Bronchial epithelial cell (primary cell): ENCODE measurements around the gene LRRC8D. TPM values are rescaled to one million over a fixed set of nuclear protein-coding genes. Genes with fewer than 3 reads are reported as not detected.

ENCODE experiments used
- DNase-seq: peaks from one replicate; pipeline ENCODE4 v3.0.0-alpha.2; 2010; ENCODE audit warnings: low read depth
- FAIRE-seq: peaks from 2 replicates; lab custom pipeline; 2011; peaks lifted over from hg19 to GRCh38; lab: Jason Lieb, UNC
- H3K27me3 ChIP-seq: 2 replicates; pipeline ENCODE4 v1.5.1; 2011; ENCODE audit warnings: low read length; ENCODE audit not compliant: control insufficient read depth, insufficient read depth
- H3K36me3 ChIP-seq: 2 replicates; pipeline ENCODE4 v1.5.1; 2011; ENCODE audit warnings: low read length; ENCODE audit not compliant: control insufficient read depth, insufficient read depth
- H3K4me3 ChIP-seq: 2 replicates; pipeline ENCODE4 v1.5.1; 2011; ENCODE audit warnings: mild to moderate bottlenecking, low read depth, low read length, control low read depth
- CTCF ChIP-seq: IDR thresholded peaks from 2 replicates; pipeline ENCODE4 v1.5.1; 2011; ENCODE audit warnings: mild to moderate bottlenecking, moderate library complexity, low read length, control low read depth, inconsistent platforms; ENCODE audit not compliant: insufficient read depth, severe bottlenecking
- total RNA-seq: library from RNA; depleted of rRNA; stranded (reverse); fragments of >200 nt; gene quantifications from 2 replicates; pipeline ENCODE4 v1.2.1, GENCODE V29; 2014

The LRRC8D gene
- total RNA-seq, 1 donor from 2014 or later: 35.8 TPM

- TF ChIP-seq CTCF: no peak
- DNase-seq (no peak), FAIRE-seq (no peak)
- Histone ChIP-seq H3K36me3 (no peaks in the 10 kb centered on the region), H3K27me3 (no peaks in the 10 kb centered on the region), H3K4me3 (no peak overlapping the region)
Observed at GRCh38 chr1:89799495-89799894, 21.3 kb upstream of the LRRC8D start.

- no peaks in the 10 kb centered on the region for H3K27me3 ChIP-seq
- DNase-seq (no peak), FAIRE-seq (no peak)
- no peak for TF ChIP-seq CTCF
- H3K4me3 ChIP-seq: no peak overlapping the region
- no peaks in the 10 kb centered on the region for H3K36me3 ChIP-seq
Observed at GRCh38 chr1:89800022-89800655, 20.7 kb upstream of the LRRC8D start.

- no peak for FAIRE-seq
- H3K4me3 ChIP-seq: no peak overlapping the region
- H3K27me3 ChIP-seq: no peaks in the 10 kb centered on the region
- no peak for TF ChIP-seq CTCF
- H3K36me3 ChIP-seq: no peaks in the 10 kb centered on the region
- DNase-seq: no peak
Observed at GRCh38 chr1:89800718-89801117, 20.1 kb upstream of the LRRC8D start.

GRCh38 chr1:89802051-89802450 lies 18.8 kb upstream of the LRRC8D start:
- Histone ChIP-seq H3K4me3 (no peak overlapping the region), H3K36me3 (no peaks in the 10 kb centered on the region), H3K27me3 (no peaks in the 10 kb centered on the region)
- TF ChIP-seq CTCF: no peak
- no peak for DNase-seq
- no peak for FAIRE-seq

- FAIRE-seq: no peak
- no peak for DNase-seq
- H3K36me3 ChIP-seq: no peaks in the 10 kb centered on the region
Observed at GRCh38 chr1:89802841-89803240, 18.0 kb upstream of the LRRC8D start.

More at GRCh38 chr1:89802841-89803240, 18.0 kb upstream of the LRRC8D start:
- no peaks in the 10 kb centered on the region for H3K27me3 ChIP-seq
- no peak for TF ChIP-seq CTCF
- no peak overlapping the region for H3K4me3 ChIP-seq
